Measurements from ENCODE around the gene TMEM184C.

DNA sequence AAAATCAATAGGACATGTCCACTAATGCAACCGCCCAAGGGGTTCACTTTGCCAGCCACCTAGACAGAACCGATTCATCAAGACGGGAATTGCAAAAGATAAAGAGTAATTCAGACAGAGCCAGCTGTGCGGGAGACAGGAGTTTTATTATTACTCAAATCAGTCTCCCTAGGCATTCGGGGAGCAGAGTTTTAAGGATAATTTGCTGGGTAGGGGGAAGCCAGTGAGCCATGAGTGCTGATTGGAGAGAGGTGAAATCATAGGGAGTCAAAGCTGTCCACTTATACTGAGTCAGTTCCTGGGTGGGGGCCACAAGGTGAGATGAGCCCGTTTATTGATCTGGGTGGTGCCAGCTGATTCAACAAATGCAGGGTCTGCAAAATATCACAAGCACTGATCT, 8.5 kb downstream of the TMEM184C start:
- TF ChIP-seq, protein P1, sequence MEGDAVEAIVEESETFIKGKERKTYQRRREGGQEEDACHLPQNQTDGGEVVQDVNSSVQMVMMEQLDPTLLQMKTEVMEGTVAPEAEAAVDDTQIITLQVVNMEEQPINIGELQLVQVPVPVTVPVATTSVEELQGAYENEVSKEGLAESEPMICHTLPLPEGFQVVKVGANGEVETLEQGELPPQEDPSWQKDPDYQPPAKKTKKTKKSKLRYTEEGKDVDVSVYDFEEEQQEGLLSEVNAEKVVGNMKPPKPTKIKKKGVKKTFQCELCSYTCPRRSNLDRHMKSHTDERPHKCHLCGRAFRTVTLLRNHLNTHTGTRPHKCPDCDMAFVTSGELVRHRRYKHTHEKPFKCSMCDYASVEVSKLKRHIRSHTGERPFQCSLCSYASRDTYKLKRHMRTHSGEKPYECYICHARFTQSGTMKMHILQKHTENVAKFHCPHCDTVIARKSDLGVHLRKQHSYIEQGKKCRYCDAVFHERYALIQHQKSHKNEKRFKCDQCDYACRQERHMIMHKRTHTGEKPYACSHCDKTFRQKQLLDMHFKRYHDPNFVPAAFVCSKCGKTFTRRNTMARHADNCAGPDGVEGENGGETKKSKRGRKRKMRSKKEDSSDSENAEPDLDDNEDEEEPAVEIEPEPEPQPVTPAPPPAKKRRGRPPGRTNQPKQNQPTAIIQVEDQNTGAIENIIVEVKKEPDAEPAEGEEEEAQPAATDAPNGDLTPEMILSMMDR (IDR thresholded peaks at IDR 0.05), result no peak
- TF ChIP-seq POLR2AphosphoS5 (IDR thresholded peaks at IDR 0.05; ENCODE audit: insufficient read depth in 1 of 2, low read depth in 1 of 2), result no peak

Data from vagina (tissue), 2 donors.